HG02759 (cell line): ENCODE measurements around the gene ZNF773.

Experiments used
- ATAC-seq: cut with Tn5 transposase; IDR thresholded peaks from one replicate; pipeline ENCODE4 v1.9.1; 2021; ENCODE audit warnings: mild to moderate bottlenecking, moderate library complexity; ENCODE audit not compliant: unreplicated experiment

ZNF773 gene

DNA sequence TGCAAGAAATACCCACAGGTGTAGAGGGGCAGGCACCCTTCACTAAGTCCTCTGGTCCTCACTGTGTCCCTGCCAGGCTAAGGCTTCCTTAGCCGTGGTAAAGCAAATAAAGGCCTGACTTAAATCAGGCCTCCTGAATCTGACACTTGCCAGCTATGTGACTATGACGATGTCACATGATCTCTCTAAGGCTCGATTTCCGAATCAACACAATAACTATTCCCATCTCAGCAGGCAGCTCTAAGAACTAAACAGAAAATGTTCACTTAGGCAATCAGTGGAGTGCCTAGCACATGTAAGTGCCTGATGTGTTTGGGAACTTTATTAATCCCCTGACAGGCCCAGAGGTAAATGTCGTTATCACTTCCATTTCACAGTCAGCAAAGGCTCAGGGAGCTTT is 57.9 kb downstream of the ZNF773 start:
- no peak for ATAC-seq
